HepG2 (cell line): ENCODE data around the gene CACNA1D.

ENCODE experiments used
- JUND ChIP-seq: sonication (generic); formaldehyde crosslinking; IDR thresholded peaks from 2 replicates; pipeline ENCODE4 v1.8.0; 2022; ENCODE audit warnings: mild to moderate bottlenecking, missing genetic modification reagents
- KDM5A ChIP-seq: fragments of 200-600 bp; sonication (generic); IDR thresholded peaks from 2 replicates; pipeline ENCODE4 v1.7.0; 2018; ENCODE audit warnings: antibody characterized with exemption, mild to moderate bottlenecking, low read length, borderline replicate concordance
- PREB ChIP-seq: sonication (generic); formaldehyde crosslinking; IDR thresholded peaks from 2 replicates; pipeline ENCODE4 v1.4.0; 2020; ENCODE audit warnings: missing genetic modification reagents

- TF ChIP-seq JUND: no peak
- TF ChIP-seq KDM5A: no peak
- no peak for TF ChIP-seq PREB
These were observed 124.1 kb downstream of the CACNA1D start for GRCh38 chr3:53618524-53618906.
